Gastroesophageal sphincter (tissue), 3 donors: Measurements from ENCODE around the gene C3orf20.

ENCODE experiments used
- POLR2A ChIP-seq, 2 donors: fragments of 450-650 bp; IDR thresholded peaks; one replicate each; pipeline ENCODE4 v1.6.1; 2017; ENCODE audit warnings: antibody characterized with exemption in 2 of 2, mild to moderate bottlenecking in 2 of 2, moderate library complexity in 1 of 2
- TF ChIP-seq, protein P1 (sequence below), 4 experiments: fragments of 200-600 bp in 2 of 4; fragments of 450-650 bp in 2 of 4; sonication (generic) in 1 of 4; IDR thresholded peaks; one replicate each; pipeline ENCODE4 v1.5.1; 2017 to 2019; ENCODE audit warnings: antibody characterized with exemption in 4 of 4, mild to moderate bottlenecking in 2 of 4, moderate library complexity in 2 of 4

DNA sequence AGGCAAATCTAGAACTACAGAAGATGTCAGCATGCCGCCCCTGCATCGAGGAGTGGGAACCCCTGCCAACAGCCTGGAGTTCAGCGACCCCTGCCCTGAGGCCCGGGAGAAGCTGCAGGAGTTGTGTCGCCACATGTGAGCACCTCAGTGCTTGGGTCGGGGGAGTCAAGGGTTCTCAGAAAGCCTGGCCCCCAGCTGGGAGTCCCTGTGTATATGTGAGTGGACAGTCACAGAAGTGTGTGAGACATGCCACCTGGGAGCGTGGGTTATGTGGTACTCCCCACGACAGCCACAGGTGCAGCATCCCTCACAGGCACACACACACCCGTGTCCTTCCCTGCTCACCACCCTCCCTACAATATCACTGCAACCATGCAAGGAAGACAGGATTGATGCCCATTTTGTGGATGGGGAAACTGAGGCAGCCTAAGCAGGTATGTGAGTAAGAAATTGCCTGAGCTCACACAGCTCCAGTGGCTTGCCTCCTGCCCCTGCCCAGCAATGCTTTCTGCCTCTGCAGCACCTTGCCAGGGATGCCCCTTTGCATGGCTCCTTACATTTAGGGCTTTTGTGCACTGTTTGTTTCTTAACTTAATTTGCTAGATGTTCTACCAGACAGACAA lies 28.3 kb downstream of the C3orf20 start:
- TF ChIP-seq, protein P1, sequence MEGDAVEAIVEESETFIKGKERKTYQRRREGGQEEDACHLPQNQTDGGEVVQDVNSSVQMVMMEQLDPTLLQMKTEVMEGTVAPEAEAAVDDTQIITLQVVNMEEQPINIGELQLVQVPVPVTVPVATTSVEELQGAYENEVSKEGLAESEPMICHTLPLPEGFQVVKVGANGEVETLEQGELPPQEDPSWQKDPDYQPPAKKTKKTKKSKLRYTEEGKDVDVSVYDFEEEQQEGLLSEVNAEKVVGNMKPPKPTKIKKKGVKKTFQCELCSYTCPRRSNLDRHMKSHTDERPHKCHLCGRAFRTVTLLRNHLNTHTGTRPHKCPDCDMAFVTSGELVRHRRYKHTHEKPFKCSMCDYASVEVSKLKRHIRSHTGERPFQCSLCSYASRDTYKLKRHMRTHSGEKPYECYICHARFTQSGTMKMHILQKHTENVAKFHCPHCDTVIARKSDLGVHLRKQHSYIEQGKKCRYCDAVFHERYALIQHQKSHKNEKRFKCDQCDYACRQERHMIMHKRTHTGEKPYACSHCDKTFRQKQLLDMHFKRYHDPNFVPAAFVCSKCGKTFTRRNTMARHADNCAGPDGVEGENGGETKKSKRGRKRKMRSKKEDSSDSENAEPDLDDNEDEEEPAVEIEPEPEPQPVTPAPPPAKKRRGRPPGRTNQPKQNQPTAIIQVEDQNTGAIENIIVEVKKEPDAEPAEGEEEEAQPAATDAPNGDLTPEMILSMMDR (IDR thresholded peaks at IDR 0.05), result no peak
- no peak for TF ChIP-seq POLR2A (IDR thresholded peaks at IDR 0.05)
